IMR-90 (cell line): ENCODE results near the gene RPTOR. TPM values are rescaled to one million over a fixed set of nuclear protein-coding genes. Genes with fewer than 3 reads are reported as not detected.

Experiments
- ATAC-seq: fragments of 200-7000 bp; cut with Tn5 transposase; 2 replicates; pipeline ENCODE4 v1.9.1; 2020; ENCODE audit warnings: low read depth, mild to moderate bottlenecking, moderate library complexity
- BruUV-seq: library from RNA; stranded (reverse); fragments of 400-500 nt; replicated peaks from 2 replicates; lab custom pipeline; 2021; lab: Mats Ljungman, UMichigan
- CTCF ChIA-PET: fragments of 300-600 bp; formaldehyde crosslinking; extraction: SDS; loops from one replicate; lab custom pipeline; 2021; ENCODE audit warnings: antibody characterized with exemption; lab: Yijun Ruan, JAX
- POLR2A ChIA-PET: fragments of 300-600 bp; sonication (Branson Sonifier 250); formaldehyde crosslinking; loops from one replicate; lab custom pipeline; 2022; ENCODE audit warnings: antibody characterized with exemption; ENCODE audit not compliant: unreplicated experiment; lab: Charles Lee
- DNase-seq: peaks from one replicate; pipeline ENCODE4 v3.0.0; 2013
- H2AFZ ChIP-seq: replicated peaks from 2 replicates; pipeline ENCODE3; 2013; ENCODE audit warnings: low read length, mild to moderate bottlenecking; ENCODE audit not compliant: poor library complexity
- H2AK5ac ChIP-seq: 2 replicates; pipeline ENCODE4 v1.6.1; 2013; ENCODE audit warnings: low read depth, low read length, inconsistent platforms
- H2AK9ac ChIP-seq: replicated peaks from 2 replicates; pipeline ENCODE3; 2013; ENCODE audit warnings: mild to moderate bottlenecking, low read depth, low read length, moderate library complexity; ENCODE audit not compliant: poor library complexity
- H2BK120ac ChIP-seq: 2 replicates; pipeline ENCODE4 v1.6.1; 2013; ENCODE audit warnings: low read depth, low read length, inconsistent platforms
- H2BK15ac ChIP-seq: 3 replicates; pipeline ENCODE4 v1.6.1; 2013; ENCODE audit warnings: low read depth, low read length, inconsistent platforms
- H2BK20ac ChIP-seq: 2 replicates; pipeline ENCODE4 v1.6.1; 2013; ENCODE audit warnings: low read depth, mild to moderate bottlenecking, inconsistent platforms, low read length, moderate library complexity
- H2BK5ac ChIP-seq: 2 replicates; pipeline ENCODE4 v1.6.1; 2013; ENCODE audit warnings: mild to moderate bottlenecking, low read depth, low read length, inconsistent platforms; ENCODE audit not compliant: poor library complexity, severe bottlenecking
- H3K14ac ChIP-seq: replicated peaks from 2 replicates; pipeline ENCODE4 v1.6.1; 2013; ENCODE audit warnings: low read depth, low read length, inconsistent platforms
- H3K18ac ChIP-seq: 2 replicates; pipeline ENCODE4 v1.6.1; 2013; ENCODE audit warnings: low read depth, low read length, control low read depth
- H3K23ac ChIP-seq: 2 replicates; pipeline ENCODE4 v1.6.1; 2013; ENCODE audit warnings: low read depth, low read length, inconsistent platforms
- H3K27ac ChIP-seq: 2 replicates; pipeline ENCODE4 v1.5.1; 2013; ENCODE audit warnings: mild to moderate bottlenecking, control low read depth, low read length; ENCODE audit not compliant: insufficient read depth
- H3K27me3 ChIP-seq: 2 replicates; pipeline ENCODE4 v1.6.1; 2013; ENCODE audit warnings: low read length; ENCODE audit not compliant: control insufficient read depth, insufficient read depth
- H3K36me3 ChIP-seq: 2 replicates; pipeline ENCODE4 v1.6.1; 2013; ENCODE audit warnings: low read length, mixed read lengths; ENCODE audit not compliant: control insufficient read depth, insufficient read depth
- H3K4ac ChIP-seq: 2 replicates; pipeline ENCODE4 v1.6.1; 2013; ENCODE audit warnings: low read depth, low read length, inconsistent platforms
- H3K4me1 ChIP-seq: 2 replicates; pipeline ENCODE4 v1.6.1; 2013; ENCODE audit warnings: low read length, mixed read lengths; ENCODE audit not compliant: control insufficient read depth, insufficient read depth
- H3K4me2 ChIP-seq: 2 replicates; pipeline ENCODE4 v1.6.1; 2013; ENCODE audit warnings: low read depth, mild to moderate bottlenecking, control low read depth, low read length, moderate library complexity
- H3K4me3 ChIP-seq: 2 replicates; pipeline ENCODE4 v1.5.1; 2013; ENCODE audit warnings: low read depth, mild to moderate bottlenecking, control low read depth, low read length, moderate library complexity; ENCODE audit not compliant: insufficient read depth
- H3K56ac ChIP-seq: 2 replicates; pipeline ENCODE4 v1.6.1; 2013; ENCODE audit warnings: low read length, inconsistent platforms; ENCODE audit not compliant: insufficient read depth; ENCODE audit errors: extremely low read depth
- H3K79me1 ChIP-seq, 2 experiments: 2 replicates each; pipeline ENCODE4 v1.6.1; 2013; ENCODE audit warnings: low read length in 2 of 2, inconsistent platforms in 1 of 2, low read depth in 1 of 2
- H3K9ac ChIP-seq: 2 replicates; pipeline ENCODE4 v1.6.1; 2013; ENCODE audit warnings: low read depth, low read length, control low read depth
- H3K9me1 ChIP-seq: 2 replicates; pipeline ENCODE4 v1.6.1; 2013; ENCODE audit warnings: low read length, inconsistent platforms; ENCODE audit not compliant: insufficient read depth
- H3K9me3 ChIP-seq: 2 replicates; pipeline ENCODE4 v1.6.1; 2013; ENCODE audit warnings: low read length; ENCODE audit not compliant: control insufficient read depth, insufficient read depth
- H4K20me1 ChIP-seq: 2 replicates; pipeline ENCODE4 v1.6.1; 2013; ENCODE audit warnings: low read length, inconsistent platforms; ENCODE audit not compliant: insufficient read depth
- H4K5ac ChIP-seq: 2 replicates; pipeline ENCODE4 v1.6.1; 2013; ENCODE audit warnings: mild to moderate bottlenecking, low read depth, low read length, control low read depth
- H4K8ac ChIP-seq, 2 experiments: 2 replicates each; pipeline ENCODE4 v1.6.1; 2013; ENCODE audit warnings: low read depth in 2 of 2, low read length in 2 of 2, control low read depth in 1 of 2, inconsistent platforms in 1 of 2
- H4K91ac ChIP-seq: 2 replicates; pipeline ENCODE4 v1.6.1; 2013; ENCODE audit warnings: low read depth, low read length, inconsistent platforms; ENCODE audit not compliant: insufficient read depth
- BHLHE40 ChIP-seq: fragments of 150-350 bp; IDR thresholded peaks from 2 replicates; pipeline ENCODE4 v1.6.1; 2016; ENCODE audit warnings: mild to moderate bottlenecking, low read depth, low read length
- ELK1 ChIP-seq: fragments of 150-350 bp; IDR thresholded peaks from 2 replicates; pipeline ENCODE4 v1.6.1; 2016; ENCODE audit warnings: low read depth, mild to moderate bottlenecking, low read length, moderate library complexity, borderline replicate concordance
- MAFK ChIP-seq: IDR thresholded peaks from 2 replicates; pipeline ENCODE4 v1.6.1; 2012; ENCODE audit warnings: low read depth, low read length, improper control_type of control experiment
- MXI1 ChIP-seq: IDR thresholded peaks from 2 replicates; pipeline ENCODE4 v1.6.1; 2012; ENCODE audit warnings: low read depth, mild to moderate bottlenecking, low read length, moderate library complexity, borderline replicate concordance
- POLR2A ChIP-seq: IDR thresholded peaks from 2 replicates; pipeline ENCODE4 v1.6.1; 2012; ENCODE audit warnings: mild to moderate bottlenecking, low read depth, low read length
- WGBS, 2 experiments: methylation state at CpG; one replicate each; pipeline versions ENCODE4 v1.1.5 to v1.1.7; 2013; ENCODE audit warnings: missing lambda C conversion rate in 2 of 2; ENCODE audit not compliant: insufficient read length in 1 of 2; ENCODE audit errors: extremely low coverage in 2 of 2; 5-methylcytosine and 5-hydroxymethylcytosine counted together
- dilution Hi-C: fragments of 300-500 bp; cut with HindIII; formaldehyde crosslinking; loops from one replicate; pipeline ENCODE4 v1.14.3; 2018; ENCODE audit warnings: low sequenced_read_pairs; ENCODE audit not compliant: unreplicated experiment
- in situ Hi-C: fragments of 300-500 bp; cut with MboI; formaldehyde crosslinking; loops from 3 replicates; pipeline ENCODE4 v1.14.3; 2019; ENCODE audit warnings: low sequenced_read_pairs, inconsistent platforms, mixed read lengths
- intact Hi-C: fragments of 100-400 bp; cut with micrococcal nuclease; formaldehyde crosslinking; loops from 2 replicates; pipeline ENCODE4 v1.10.0; 2022
- polyA plus RNA-seq, 3 experiments: library from polyadenylated mRNA; depleted of rRNA; stranded (reverse); fragments of >200 nt; gene quantifications; 2 replicates each; pipeline ENCODE4 v1.2.3, GENCODE V29; 2012; ENCODE audit warnings: low replicate concordance in 1 of 3
- total RNA-seq: library from RNA; depleted of rRNA; stranded (reverse); fragments of >200 nt; gene quantifications from 2 replicates; pipeline ENCODE4 v1.2.3, GENCODE V29; 2012

Gene RPTOR
- total and polyA plus RNA-seq, 2 of the 4 experiments (the other 2 are of a cell fraction), result 10.8 to 14.7 TPM

GRCh38 chr17:80822700-80823410 lies 278.2 kb downstream of the RPTOR start:
- Histone ChIP-seq H3K14ac (no peak overlapping the region), H3K4ac (no peak overlapping the region), H3K56ac (no peak overlapping the region), H2BK20ac (no peak overlapping the region), H3K4me1 (peaks cover 20% of the 10 kb centered on the region), H4K8ac (no peak overlapping the region), H3K4me2 (no peak overlapping the region), H3K9me1 (peaks cover 19% of the 10 kb centered on the region), H3K36me3 (peaks cover 7% of the 10 kb centered on the region), H2BK15ac (no peak overlapping the region), H2AFZ (no peak overlapping the region), H2BK120ac (peak overlapping the region; percentile 21; the same call in 1 of the 2 replicates), H3K27me3 (no peaks in the 10 kb centered on the region), H4K5ac (no peak overlapping the region), H3K4me3 (no peak overlapping the region), H2BK5ac (no peak overlapping the region), H2AK5ac (no peak overlapping the region), H4K20me1 (no peaks in the 10 kb centered on the region), H2AK9ac (no peak overlapping the region), H3K27ac (no peak overlapping the region), H4K91ac (no peak overlapping the region; the same call in 1 of the 2 replicates), H3K9me3 (no peaks in the 10 kb centered on the region), H3K18ac (no peak overlapping the region; the same call in 1 of the 2 replicates), H3K9ac (no peak overlapping the region), H3K79me1 (peaks cover 27 to 60% of the 10 kb centered on the region in 2 experiments), H3K23ac (no peak overlapping the region)
- ATAC-seq (no peak), DNase-seq (no peak)
- in situ Hi-C loops (no loop called here), intact Hi-C loops (no loop called here), dilution Hi-C loops (no loop called here)
- POLR2A ChIA-PET, result no interaction called here
- CTCF ChIA-PET, result no interaction called here
- WGBS, 2 experiments, result 92% methylated on average over 15 of the region's 20 CpGs; no CpG with 5 or more reads in 1 of the 2 experiments
- TF ChIP-seq ELK1, result no peak
- TF ChIP-seq MXI1, result no peak
- no peak for TF ChIP-seq POLR2A
- no peak for TF ChIP-seq BHLHE40
- TF ChIP-seq MAFK, result no peak
- no TSS peak for BruUV-seq
